Choroid plexus epithelial cell (primary cell): ENCODE results near the gene NTM.
"Not testable (repeated sequence)": the region's sequence is repeated elsewhere in the genome, so short reads cannot be mapped to it uniquely, and the experiment has no call there.

Experiments used
- DNase-seq: peaks from one replicate; pipeline ENCODE4 v3.0.0-alpha.2; 2010; ENCODE audit warnings: low read depth
- H3K4me3 ChIP-seq: 2 replicates; pipeline ENCODE4 v1.5.1; 2011; ENCODE audit warnings: low read depth, mild to moderate bottlenecking, control low read depth, low read length, moderate library complexity
- CTCF ChIP-seq: conservative IDR thresholded peaks from 2 replicates; pipeline ENCODE4 v1.5.1; 2011; ENCODE audit warnings: low read depth, mild to moderate bottlenecking, control low read depth, inconsistent platforms, low read length, moderate library complexity

Gene NTM

DNA sequence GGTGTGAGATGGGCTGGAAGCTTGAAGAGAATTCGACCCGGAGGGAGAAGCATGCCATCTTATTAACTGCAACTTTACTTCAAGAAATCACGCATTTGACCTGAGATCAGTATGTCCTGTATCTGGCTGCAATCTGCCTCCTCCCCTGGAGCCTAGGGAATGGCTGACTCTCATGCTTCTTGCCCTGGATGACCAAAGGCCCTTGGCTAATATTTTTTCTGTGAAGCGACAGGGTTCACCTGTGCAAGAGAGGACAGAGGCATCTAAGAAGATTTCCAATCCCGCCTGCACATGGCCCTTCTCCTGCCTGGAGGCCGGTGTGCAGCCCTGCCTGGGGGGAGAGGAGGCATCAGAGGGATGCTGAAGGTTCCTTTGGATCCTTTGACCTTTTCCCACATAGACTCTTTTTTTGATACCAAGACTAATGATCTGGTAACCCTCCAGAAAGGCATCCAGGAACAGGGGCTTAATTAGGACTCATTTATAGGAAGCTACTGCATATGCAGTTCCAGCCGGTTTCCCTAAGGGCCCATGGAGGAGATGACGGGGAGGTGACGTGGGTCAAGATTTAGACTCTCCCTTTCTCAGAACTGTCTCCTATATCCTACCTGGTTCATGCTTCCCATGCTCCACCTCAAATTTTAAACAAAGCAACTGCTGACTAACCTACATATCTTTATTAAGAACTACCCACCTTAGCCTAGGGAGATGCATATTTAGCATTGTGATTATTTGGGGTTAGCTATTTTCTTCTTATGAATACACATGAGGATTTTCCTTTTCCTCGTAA is 50.8 kb downstream of the NTM start:
- DNase-seq = no peak
- TF ChIP-seq CTCF = no peak
- H3K4me3 ChIP-seq = no peak overlapping the region

DNA sequence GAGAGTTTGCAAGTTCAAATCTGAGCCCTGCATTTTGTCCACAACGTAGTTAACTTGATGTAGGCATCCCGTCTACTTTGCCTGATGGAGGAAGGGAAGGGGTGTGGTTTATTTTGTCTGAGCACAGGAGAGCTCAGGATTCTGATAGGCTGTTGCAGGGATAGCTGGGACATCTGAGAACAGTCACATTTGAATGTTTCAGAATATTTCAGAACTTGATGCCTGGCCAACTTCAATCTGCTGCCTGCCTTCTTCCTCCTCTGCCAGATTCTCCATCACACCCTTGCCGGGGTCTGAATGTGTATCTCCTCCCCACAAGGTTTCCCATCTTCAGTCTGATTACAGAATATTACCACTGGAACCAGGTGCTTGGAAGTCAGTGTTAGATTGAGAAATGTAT is 51.6 kb downstream of the NTM start:
- no peak for TF ChIP-seq CTCF
- DNase-seq = no peak
- H3K4me3 ChIP-seq = no peak overlapping the region

DNA sequence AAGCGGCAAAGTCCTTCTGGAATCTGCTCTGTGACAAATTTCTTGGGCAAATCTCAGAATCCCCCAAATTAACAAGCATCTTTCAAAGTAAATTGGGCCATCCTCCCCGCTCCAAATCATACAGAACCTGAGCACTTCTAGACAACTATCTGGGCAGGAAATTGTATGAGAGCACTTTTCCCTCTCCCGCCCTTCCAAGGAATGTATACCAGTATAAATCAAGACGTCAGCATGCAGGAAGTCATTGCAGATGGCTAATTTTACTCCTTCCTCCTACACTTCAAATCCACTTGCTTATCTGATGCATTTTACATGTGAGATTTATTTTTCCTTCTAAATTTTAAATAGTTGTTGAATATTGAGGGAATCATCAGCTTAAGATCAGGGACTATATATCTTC is 52.1 kb downstream of the NTM start:
- TF ChIP-seq CTCF = no peak
- no peak overlapping the region for H3K4me3 ChIP-seq
- DNase-seq = no peak

- no peak for DNase-seq
- H3K4me3 ChIP-seq = no peak overlapping the region
- TF ChIP-seq CTCF = no peak
These were observed 53.3 kb downstream of the NTM start for GRCh38 chr11:131423688-131424087.

GRCh38 chr11:131424257-131424876 is 54.0 kb downstream of the NTM start:
- H3K4me3 ChIP-seq, DNase-seq: not testable (repeated sequence)

DNA sequence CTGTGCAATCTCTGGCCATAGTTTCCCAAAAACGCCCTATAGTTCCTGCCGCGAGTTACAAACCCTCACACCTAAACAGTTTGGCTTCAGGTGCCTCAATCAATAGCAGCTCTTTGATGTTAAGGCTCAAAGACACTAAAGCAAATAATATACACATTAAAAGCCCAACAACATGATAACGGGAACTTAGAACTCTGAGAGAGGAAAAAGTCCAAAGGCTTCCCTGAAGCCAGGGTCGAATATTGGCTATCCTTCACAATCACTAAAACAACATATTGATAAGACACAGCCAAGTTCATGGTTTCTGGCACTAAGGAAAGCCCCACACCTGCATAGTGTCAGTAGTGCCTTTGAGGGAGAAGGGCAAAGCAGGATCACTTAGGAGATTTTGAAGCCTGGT is 54.9 kb downstream of the NTM start:
- H3K4me3 ChIP-seq = no peak overlapping the region
- DNase-seq = no peak
- no peak for TF ChIP-seq CTCF

DNA sequence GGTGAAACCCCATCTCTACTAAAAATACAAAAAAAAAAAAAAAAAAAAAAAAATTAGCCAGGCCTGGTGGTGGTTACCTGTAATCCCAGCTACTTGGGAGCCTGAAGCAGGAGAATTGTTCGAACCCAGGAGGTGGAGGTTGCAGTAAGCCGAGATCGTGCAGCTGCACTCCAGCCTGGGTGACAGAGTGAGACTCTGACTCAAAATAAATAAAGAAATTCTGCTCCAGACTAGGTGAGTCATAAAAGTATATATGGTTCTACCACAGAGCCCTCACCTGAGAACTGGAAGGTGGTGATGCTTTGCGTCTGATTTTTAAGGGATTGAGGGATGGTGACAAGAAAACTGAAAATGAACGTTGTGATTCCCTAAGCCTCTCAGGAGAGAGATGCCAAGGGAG is 58.4 kb downstream of the NTM start:
- no peak for DNase-seq
- no peak overlapping the region for H3K4me3 ChIP-seq
- TF ChIP-seq CTCF = no peak
